ENCODE data around the gene RNASE13. TPM values are rescaled to one million over a fixed set of nuclear protein-coding genes. Genes with fewer than 3 reads are reported as not detected.

Gene RNASE13
- total RNA-seq, 4 donors from 2014 or later = not detected

GRCh38 chr14:21055432-21056117 lies 21.0 kb upstream of the RNASE13 start:
- TF ChIP-seq POLR2A (IDR thresholded peaks at IDR 0.05) (no peak), CTCF (IDR thresholded peaks at IDR 0.05) (peak in 1 of 6 experiments; percentile 15)
- H3K27me3 ChIP-seq = no peaks in the 10 kb centered on the region
- peak overlapping the region in 2 of 4 donors; percentile 51 to 60 for H3K27ac ChIP-seq

GRCh38 chr14:21054768-21055145 lies 20.1 kb upstream of the RNASE13 start:
- Histone ChIP-seq H3K9me3 (no peaks in the 10 kb centered on the region), H3K4me3 (no peak overlapping the region), H3K36me3 (no peaks in the 10 kb centered on the region), H3K27ac (peak overlapping the region in 1 of 4 donors; percentile 47), H3K4me1 (no peaks in the 10 kb centered on the region), H3K27me3 (no peaks in the 10 kb centered on the region)
- no peak for DNase-seq
- TF ChIP-seq CTCF (IDR thresholded peaks at IDR 0.05) = no peak

More at GRCh38 chr14:21055432-21056117, 21.0 kb upstream of the RNASE13 start:
- no peaks in the 10 kb centered on the region for H3K9me3 ChIP-seq
- H3K4me1 ChIP-seq = peaks cover 0 to 4% (median 0%) of the 10 kb centered on the region in 4 donors
- no peak for DNase-seq
- no peaks in the 10 kb centered on the region for H3K36me3 ChIP-seq
- H3K4me3 ChIP-seq = no peak overlapping the region

GRCh38 chr14:21054123-21054767 lies 19.6 kb upstream of the RNASE13 start:
- Histone ChIP-seq H3K27me3 (no peaks in the 10 kb centered on the region), H3K4me3 (no peak overlapping the region), H3K27ac (peak overlapping the region in 1 of 4 donors; percentile 47), H3K4me1 (no peaks in the 10 kb centered on the region), H3K9me3 (no peaks in the 10 kb centered on the region), H3K36me3 (no peaks in the 10 kb centered on the region)
- TF ChIP-seq POLR2A (IDR thresholded peaks at IDR 0.05) = no peak
- no peak for TF ChIP-seq CTCF (IDR thresholded peaks at IDR 0.05)
- DNase-seq = no peak

- Histone ChIP-seq H3K27me3 (no peaks in the 10 kb centered on the region), H3K4me3 (no peak overlapping the region), H3K27ac (peak overlapping the region in 1 of 4 donors; percentile 47), H3K9me3 (no peaks in the 10 kb centered on the region), H3K36me3 (no peaks in the 10 kb centered on the region), H3K4me1 (no peaks in the 10 kb centered on the region)
- TF ChIP-seq CTCF (IDR thresholded peaks at IDR 0.05) = no peak
- no peak for TF ChIP-seq POLR2A (IDR thresholded peaks at IDR 0.05)
- DNase-seq = no peak
These were observed 18.8 kb upstream of the RNASE13 start for GRCh38 chr14:21053184-21054122.

GRCh38 chr14:21050597-21050996 lies 16.0 kb upstream of the RNASE13 start:
- Histone ChIP-seq H3K4me1 (no peaks in the 10 kb centered on the region), H3K4me3 (no peak overlapping the region), H3K9me3 (no peaks in the 10 kb centered on the region), H3K27me3 (no peaks in the 10 kb centered on the region), H3K27ac (no peak overlapping the region), H3K36me3 (no peaks in the 10 kb centered on the region)
- no peak for DNase-seq
- TF ChIP-seq CTCF (IDR thresholded peaks at IDR 0.05) = no peak

Data from Peyer's patch (tissue), 4 donors.